ENCODE data around the gene GALK1.

- TF ChIP-seq CTCF (IDR thresholded peaks at IDR 0.05; ENCODE audit: poor library complexity) (peak; percentile 44), EZH2 (IDR thresholded peaks at IDR 0.05; ENCODE audit: borderline replicate concordance) (no peak)
Measured at GRCh38 chr17:75778861-75779249, 13.9 kb upstream of the GALK1 start.
